Measurements from ENCODE around the gene SMG9.

The SMG9 gene

DNA sequence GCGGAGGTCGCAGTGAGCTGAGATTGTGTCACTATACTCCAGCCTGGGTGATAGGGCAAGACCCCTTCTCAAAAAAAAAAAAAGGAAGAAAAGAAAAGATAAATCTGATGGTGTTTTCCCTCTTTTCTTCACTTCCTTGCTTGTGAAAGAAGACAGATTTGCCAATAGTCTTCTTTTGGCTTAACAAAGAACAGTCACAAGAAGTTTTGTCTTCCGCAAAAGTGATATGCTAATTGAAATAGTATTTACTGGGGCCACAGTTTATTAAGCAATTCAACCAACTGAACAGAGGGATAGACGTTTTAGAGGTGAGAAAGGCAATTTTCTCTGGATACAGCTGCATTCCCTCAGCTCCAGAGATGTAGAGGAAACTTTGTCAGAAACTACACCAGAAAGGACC is 61.9 kb downstream of the SMG9 start:
- no peak for DNase-seq (ENCODE audit: low read depth)
- TF ChIP-seq, protein P1, sequence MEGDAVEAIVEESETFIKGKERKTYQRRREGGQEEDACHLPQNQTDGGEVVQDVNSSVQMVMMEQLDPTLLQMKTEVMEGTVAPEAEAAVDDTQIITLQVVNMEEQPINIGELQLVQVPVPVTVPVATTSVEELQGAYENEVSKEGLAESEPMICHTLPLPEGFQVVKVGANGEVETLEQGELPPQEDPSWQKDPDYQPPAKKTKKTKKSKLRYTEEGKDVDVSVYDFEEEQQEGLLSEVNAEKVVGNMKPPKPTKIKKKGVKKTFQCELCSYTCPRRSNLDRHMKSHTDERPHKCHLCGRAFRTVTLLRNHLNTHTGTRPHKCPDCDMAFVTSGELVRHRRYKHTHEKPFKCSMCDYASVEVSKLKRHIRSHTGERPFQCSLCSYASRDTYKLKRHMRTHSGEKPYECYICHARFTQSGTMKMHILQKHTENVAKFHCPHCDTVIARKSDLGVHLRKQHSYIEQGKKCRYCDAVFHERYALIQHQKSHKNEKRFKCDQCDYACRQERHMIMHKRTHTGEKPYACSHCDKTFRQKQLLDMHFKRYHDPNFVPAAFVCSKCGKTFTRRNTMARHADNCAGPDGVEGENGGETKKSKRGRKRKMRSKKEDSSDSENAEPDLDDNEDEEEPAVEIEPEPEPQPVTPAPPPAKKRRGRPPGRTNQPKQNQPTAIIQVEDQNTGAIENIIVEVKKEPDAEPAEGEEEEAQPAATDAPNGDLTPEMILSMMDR (conservative IDR thresholded peaks at IDR 0.05; ENCODE audit: control insufficient read depth, insufficient read depth, low read depth, low read length) = no peak
- H3K4me3 ChIP-seq (ENCODE audit: control insufficient read depth, low read depth, low read length) = no peak overlapping the region

DNA sequence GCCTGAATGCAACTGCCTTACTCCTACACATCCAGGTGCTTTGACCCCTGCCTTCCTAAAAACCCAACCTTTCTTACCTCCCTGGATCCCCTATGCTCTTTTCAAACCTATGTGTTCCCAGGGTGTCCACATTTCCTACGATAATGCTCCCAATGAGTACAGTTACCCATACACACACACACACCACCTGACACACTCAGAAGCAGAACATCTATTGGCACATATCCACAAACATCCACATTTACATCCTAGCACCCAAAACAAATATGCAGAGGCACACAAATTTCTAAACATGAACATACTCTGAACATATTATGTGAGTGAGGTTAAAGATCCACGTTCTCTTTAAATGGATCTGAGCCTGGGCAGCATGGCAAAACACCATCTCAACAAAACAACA is 62.4 kb downstream of the SMG9 start:
- DNase-seq (ENCODE audit: low read depth) = no peak
- TF ChIP-seq, protein P1 (conservative IDR thresholded peaks at IDR 0.05; ENCODE audit: control insufficient read depth, insufficient read depth, low read depth, low read length) = no peak

DNA sequence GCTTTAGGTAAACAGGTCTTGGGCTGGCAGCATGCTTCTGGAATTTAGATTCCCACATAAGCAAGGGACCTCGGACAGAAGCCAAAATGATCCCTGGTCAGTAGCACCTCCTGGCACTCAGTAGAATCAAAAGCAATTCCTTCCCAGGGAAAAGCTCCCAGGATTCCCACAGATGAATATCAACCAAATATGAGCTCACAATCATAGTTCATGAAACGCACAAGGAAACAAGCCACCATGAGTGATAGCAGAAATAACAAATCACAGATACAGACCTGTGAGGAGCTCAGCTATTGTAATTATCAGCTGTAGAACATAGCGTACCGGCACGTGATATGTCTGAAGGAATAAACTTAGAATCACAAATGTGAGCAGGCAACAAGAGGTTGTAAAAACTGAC is 63.0 kb downstream of the SMG9 start:
- no peak for DNase-seq (ENCODE audit: low read depth)
- H3K4me3 ChIP-seq (ENCODE audit: control insufficient read depth, low read depth, low read length) = no peak overlapping the region
- TF ChIP-seq, protein P1 (conservative IDR thresholded peaks at IDR 0.05; ENCODE audit: control insufficient read depth, insufficient read depth, low read depth, low read length) = no peak

More for the DNA sequence above, 62.4 kb downstream of the SMG9 start:
- no peak overlapping the region for H3K4me3 ChIP-seq (ENCODE audit: control insufficient read depth, low read depth, low read length)

DNA sequence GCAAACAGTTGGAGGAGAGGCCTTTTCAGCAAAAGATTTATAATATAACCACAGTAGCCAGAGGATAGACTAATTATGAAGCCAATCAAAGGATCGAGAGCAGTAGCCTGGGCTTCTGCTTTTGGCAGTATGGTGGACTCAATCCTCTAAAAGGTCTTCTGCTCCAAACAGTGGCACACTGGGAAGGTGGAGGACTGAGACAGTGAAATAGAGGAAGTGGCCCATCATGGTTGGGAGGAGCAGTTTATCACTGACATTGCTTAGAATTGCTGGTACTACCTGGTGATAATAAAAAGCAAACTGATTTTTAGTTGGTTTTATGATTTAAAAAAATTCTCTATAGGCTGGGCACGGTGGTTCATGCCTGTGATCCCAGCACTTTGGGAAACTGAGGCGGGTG is 63.9 kb downstream of the SMG9 start:
- TF ChIP-seq, protein P1 (conservative IDR thresholded peaks at IDR 0.05; ENCODE audit: control insufficient read depth, insufficient read depth, low read depth, low read length) = no peak
- H3K4me3 ChIP-seq (ENCODE audit: control insufficient read depth, low read depth, low read length) = no peak overlapping the region
- DNase-seq (ENCODE audit: low read depth) = no peak

DNA sequence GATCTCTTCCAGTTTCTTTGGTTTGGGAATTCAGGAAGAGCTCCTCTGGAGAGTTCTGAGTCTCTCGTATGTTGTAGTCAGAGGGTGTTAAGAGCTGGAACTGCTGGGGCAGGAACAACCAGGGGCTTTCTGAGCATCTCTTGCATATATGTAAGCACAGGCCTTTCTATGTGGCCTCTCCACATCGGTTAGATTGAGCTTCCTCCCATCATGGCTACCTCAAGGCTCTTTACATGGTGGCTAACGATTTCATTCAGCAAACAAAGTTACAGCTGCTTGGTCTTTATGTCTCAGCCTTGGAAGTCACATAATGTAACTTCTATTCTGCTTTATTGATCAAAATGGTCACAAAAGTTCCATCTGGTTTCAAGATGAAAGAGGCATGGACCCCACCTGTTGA is 64.3 kb downstream of the SMG9 start:
- no peak overlapping the region for H3K4me3 ChIP-seq (ENCODE audit: control insufficient read depth, low read depth, low read length)
- no peak for DNase-seq (ENCODE audit: low read depth)
- TF ChIP-seq, protein P1 (conservative IDR thresholded peaks at IDR 0.05; ENCODE audit: control insufficient read depth, insufficient read depth, low read depth, low read length) = no peak

DNA sequence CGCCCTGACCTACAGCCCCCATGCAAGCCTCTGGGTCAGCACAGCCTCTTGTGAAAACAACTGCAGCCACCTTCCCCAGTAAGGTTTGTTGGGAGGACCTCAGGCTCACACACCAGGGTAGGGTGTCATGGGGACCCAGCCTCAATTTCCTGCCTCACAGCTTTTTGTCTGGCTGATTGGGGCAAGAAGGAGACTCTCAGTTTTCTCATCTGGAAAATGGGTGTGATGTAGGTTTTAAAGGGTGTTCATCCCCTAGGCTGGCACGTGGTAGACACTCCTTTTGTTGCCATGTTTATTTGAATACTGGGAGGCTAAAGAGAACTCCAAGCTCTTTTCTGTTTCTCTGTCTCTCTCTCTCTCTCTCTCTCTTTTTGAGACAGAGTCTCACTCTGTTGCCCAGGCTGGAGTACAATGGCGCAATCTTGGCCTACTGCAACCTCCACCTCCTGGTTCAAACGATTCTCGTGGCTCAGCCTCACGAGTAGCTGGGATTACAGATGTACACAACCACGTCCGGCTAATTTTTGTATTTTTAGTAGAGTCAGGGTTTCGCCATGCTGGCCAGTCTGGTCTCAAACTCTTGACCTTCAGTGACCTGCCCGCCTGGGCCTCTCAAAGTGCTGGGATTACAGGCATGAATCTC is 66.6 kb downstream of the SMG9 start:
- TF ChIP-seq, protein P1 (conservative IDR thresholded peaks at IDR 0.05; ENCODE audit: control insufficient read depth, insufficient read depth, low read depth, low read length) = no peak
- no peak for DNase-seq (ENCODE audit: low read depth)
- no peak overlapping the region for H3K4me3 ChIP-seq (ENCODE audit: control insufficient read depth, low read depth, low read length)

DNA sequence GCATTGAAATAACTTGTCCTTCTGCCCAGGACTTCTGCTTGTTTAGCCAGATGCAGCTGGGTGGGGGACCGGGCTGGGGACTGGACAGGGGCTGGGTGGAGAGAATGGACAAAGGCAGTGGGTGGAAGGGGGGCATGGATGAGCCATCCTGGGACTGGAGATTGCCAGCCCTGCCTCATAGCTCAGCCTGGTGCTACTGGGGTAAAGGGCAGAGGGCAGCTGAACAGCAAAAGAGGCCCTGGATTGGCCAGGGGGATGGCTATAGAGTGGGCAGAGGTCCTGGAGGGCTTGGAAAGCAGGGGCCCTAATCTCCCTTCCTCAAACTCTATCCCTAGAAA is 67.1 kb downstream of the SMG9 start:
- TF ChIP-seq, protein P1 (conservative IDR thresholded peaks at IDR 0.05; ENCODE audit: control insufficient read depth, insufficient read depth, low read depth, low read length) = no peak
- no peak for DNase-seq (ENCODE audit: low read depth)
- H3K4me3 ChIP-seq (ENCODE audit: control insufficient read depth, low read depth, low read length) = no peak overlapping the region
